ENCODE data around the gene DNASE1L2. TPM values are rescaled to one million over a fixed set of nuclear protein-coding genes. Genes with fewer than 3 reads are reported as not detected.

DNASE1L2 gene
- total RNA-seq, 1 donor = 0.21 TPM

DNA sequence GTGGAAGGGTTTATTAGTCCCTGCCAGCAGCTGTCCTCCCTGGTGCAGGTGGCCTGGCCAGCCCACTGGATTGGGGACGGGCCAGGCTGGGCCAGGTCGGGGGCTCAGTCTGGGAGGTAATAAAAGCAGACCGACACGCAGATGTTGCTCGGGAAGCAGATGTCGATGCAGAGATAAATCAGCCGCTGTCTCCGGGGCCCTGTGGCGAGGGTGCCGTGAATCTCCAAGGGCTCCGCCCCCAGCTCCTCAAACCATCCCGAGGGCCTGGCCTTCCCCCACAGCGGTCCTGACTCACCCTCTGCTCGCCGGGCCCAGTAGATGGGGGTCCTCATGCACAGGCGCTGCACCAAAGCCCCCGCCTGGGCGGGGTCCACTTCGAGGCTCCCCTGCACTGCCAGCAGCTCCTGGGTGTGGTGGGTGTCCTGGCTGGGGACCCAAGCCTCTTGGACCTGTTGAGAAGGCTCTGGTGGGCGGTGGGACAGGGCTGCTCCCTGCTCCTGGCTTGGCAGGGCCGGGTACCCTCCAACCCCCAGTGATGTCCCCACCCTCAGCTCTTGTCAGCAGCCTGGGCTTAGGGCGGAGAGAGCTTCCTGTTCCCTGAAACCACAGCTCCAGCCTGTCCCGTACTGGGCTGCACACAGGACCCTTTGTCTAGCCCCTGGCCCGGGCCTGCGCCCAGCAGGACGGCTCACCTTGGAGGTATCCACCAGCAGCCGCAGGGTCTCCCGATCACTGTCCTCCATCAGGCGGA lies 26.8 kb upstream of the DNASE1L2 start:
- H3K9me3 ChIP-seq (ENCODE audit: low read depth, low read length) = no peaks in the 10 kb centered on the region
- no peaks in the 10 kb centered on the region for H3K27me3 ChIP-seq (ENCODE audit: insufficient read depth, low read length)
- H3K4me1 ChIP-seq (ENCODE audit: insufficient read depth, low read length) = peaks cover 46% of the 10 kb centered on the region
- no peak overlapping the region for H3K4me3 ChIP-seq (ENCODE audit: low read length)

DNA sequence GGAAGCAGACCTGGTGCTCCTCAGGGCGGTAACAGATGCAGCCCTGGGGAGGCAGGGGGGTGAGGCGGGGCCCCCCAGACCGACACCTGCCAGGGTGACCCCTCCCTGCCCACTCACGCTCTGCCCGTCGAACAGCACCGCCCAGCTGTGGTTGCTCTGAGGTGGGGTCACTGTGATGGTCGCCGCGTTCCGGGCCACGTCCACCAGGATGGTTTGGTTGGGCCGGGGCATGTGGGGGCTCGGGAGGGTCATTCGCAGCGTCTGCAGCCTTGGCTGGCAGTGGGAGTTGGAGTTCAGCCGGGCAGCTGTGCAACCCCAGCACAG lies 26.3 kb upstream of the DNASE1L2 start:
- Histone ChIP-seq H3K4me3 (ENCODE audit: low read length) (no peak overlapping the region), H3K4me1 (ENCODE audit: insufficient read depth, low read length) (peaks cover 40% of the 10 kb centered on the region), H3K9me3 (ENCODE audit: low read depth, low read length) (no peaks in the 10 kb centered on the region), H3K27me3 (ENCODE audit: insufficient read depth, low read length) (no peaks in the 10 kb centered on the region)

DNA sequence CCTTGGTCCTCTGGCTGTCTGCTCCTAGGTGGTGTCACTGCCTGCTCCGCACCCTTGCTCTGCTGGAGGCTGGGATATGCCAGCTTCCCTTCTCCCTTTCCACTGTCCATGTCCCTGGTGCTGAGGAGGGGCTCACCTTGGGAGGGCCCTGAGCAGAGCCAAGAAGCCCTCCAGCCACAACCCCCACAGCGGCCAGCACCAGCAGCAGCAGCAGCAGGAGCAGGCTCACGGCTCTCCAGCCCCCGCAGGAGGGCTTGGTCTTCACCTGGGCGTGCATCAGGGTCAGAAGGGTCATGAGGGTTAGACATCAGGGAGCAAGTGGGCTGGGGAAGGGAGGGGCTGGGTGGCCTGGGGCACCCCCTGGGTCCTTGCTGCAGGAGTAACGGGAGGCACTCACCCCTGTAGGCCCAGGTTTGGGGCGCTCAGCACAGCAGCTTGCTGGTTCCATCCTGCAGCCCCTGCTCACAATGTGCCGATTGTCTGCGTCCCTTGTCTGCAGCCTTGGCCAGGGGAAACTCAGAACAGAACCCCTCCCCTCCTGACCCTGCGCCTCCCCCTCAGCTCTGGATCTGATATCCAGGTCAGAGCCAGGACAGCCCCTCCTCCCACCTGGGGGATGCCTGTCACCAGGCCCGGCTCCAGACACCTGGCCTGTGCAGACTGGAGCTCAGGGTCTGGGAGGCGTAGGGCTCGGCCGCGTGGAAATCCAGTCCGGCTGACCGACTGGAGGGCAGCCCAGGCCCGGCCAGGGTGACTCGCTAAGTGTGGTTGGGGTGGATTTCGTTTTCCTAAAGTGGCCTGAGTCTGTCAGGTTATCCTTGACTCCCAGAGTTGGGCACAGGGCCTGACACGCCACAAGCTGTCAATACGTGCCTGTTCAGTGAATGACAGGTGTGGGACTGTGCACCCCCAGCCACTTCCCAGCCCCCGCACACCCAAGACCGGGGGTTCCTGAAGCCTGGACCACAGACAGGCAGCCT lies 25.6 kb upstream of the DNASE1L2 start, which contains the start of gene BRICD5:
TSS of gene BRICD5 (minus strand) at position 478 of the 980 bp plus-strand sequence. CDS start at position 448, 30 bp downstream.
- H3K4me3 ChIP-seq (ENCODE audit: low read length) = no peak within 1 kb of the TSS
- H3K27me3 ChIP-seq (ENCODE audit: insufficient read depth, low read length) = no peaks in the 10 kb centered on the region
- peaks cover 44% of the 10 kb centered on the region for H3K4me1 ChIP-seq (ENCODE audit: insufficient read depth, low read length)
- H3K9me3 ChIP-seq (ENCODE audit: low read depth, low read length) = no peaks in the 10 kb centered on the region

DNA sequence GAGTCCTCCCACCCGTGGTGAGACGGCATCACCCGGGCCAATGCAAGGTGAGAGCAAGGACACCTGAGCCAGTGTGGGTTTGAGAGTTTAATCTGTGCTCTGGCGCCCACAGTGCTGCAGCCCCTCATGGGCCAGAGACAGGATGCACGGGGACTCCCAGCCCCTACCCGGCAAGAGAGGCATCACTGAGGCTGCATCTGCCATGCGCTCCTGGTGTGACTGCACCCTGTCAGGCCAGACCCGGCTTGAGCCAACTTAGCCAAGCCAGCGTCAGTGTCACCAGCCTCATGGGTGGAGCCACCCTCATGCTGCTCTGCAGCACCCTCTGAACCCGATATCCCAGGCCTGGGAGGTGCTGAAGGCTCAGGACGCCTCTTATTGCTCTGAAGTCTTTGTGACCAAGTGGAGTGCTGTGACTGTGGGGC lies 24.3 kb upstream of the DNASE1L2 start:
- Histone ChIP-seq H3K4me1 (ENCODE audit: insufficient read depth, low read length) (peaks cover 32% of the 10 kb centered on the region), H3K27me3 (ENCODE audit: insufficient read depth, low read length) (no peaks in the 10 kb centered on the region), H3K4me3 (ENCODE audit: low read length) (no peak overlapping the region), H3K9me3 (ENCODE audit: low read depth, low read length) (no peaks in the 10 kb centered on the region)

DNA sequence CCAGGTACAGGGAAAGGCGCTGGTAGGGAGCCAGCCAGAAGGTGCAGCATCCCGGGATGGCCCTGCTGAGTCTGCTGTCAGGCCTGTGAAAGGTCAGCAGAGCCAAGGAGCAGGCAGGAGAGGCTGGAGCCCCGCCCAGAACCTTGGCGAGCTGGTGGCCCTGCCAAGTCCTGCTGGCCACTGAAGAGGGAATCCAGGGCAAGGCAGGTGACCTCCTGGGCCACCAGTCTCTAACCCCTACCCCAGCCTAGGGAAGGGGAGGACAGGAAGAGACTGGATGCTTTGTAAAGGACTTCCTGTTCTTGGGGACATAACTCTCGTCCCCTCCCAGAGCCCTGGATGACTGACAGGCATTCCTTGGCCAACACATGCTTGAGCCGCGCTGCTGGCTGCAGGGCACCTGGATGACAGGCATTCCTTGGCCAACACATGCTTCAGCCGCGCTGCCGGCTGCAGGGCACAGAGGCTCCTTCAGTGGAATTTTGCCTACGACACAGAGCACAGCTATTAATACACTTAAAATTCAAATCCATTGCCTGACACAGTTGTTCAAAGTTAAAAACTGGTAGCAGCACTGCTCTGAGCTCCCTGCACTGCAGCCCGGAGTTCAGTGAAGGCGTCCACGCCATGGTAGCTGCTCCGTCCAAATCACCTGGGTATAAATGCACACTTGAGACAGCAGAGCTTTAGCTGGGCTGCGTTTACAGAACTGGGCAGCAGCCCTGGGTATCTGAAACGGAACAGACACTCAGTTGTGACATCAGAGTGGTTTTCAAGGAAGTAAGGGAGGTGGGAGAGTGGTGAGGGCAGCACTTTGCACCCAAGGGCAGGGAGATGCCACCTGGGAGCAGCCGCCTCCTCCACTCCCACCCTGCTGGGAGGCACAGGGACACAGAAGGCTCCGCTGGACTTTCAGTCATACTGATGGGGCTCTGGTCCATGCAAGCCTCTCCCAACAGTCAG lies 23.6 kb upstream of the DNASE1L2 start:
- peaks cover 30% of the 10 kb centered on the region for H3K4me1 ChIP-seq (ENCODE audit: insufficient read depth, low read length)
- H3K9me3 ChIP-seq (ENCODE audit: low read depth, low read length) = no peaks in the 10 kb centered on the region
- no peaks in the 10 kb centered on the region for H3K27me3 ChIP-seq (ENCODE audit: insufficient read depth, low read length)
- H3K4me3 ChIP-seq (ENCODE audit: low read length) = no peak overlapping the region

DNA sequence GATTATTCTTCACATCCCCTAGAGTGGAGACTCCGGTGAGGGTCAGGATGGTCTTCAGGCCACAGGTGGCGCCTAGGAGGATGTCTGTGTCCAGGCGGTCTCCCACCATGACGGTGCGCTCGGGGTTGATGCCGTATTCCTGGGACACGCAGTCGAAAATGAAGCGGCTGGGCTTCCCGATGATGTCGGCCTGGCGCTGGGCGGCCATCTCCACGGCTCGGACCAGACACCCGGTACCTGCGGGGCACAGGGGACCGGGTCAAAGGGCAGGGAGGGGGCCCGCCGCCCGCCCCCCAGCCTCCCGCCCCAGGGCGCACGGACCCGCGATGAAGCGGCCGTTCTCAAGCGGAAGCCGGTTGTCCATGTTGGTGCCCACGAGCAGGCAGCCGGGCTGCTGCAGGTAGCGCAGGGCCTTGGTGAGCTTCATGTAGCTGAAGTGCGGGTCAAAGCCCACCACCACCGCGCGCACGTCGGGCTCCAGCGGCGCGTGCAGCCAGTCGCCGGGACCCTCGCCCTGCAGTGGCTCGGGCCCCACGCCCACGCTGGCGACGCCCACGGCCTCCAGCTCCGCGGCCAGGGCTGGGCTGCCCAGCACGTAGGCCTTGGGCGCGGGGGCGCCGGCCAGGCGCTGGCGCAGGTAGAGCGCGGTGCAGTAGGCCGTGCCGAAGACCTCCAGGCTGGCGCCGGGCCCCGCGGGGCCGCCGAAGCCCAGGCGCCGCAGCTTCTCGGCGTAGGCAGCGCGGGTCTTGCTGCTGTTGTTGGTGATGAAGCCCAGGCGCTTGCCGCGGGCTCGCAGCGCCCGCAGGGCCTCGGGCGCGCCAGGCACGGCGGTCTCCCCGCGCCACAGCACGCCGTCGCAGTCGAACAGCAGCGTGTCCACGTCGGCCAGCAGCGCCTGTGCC lies 22.2 kb upstream of the DNASE1L2 start:
- Histone ChIP-seq H3K4me1 (ENCODE audit: insufficient read depth, low read length) (peaks cover 30% of the 10 kb centered on the region), H3K4me3 (ENCODE audit: low read length) (peak overlapping the region; percentile 67), H3K9me3 (ENCODE audit: low read depth, low read length) (no peaks in the 10 kb centered on the region), H3K27me3 (ENCODE audit: insufficient read depth, low read length) (no peaks in the 10 kb centered on the region)

DNA sequence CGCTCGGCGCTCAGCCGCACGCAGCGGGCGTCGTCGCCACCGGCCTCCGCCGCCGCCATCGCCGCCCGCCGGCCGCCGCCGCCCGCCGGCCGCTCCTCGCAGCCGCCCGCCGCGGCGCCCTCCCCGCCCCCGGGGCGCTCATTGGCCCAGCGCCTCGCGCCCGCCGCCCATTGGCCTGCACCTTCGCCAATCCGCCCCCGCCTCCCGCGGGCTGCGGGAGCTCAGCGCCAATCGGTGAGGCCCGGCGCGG lies 21.6 kb upstream of the DNASE1L2 start, which contains the start of gene PGP:
TSS of gene PGP (minus strand) at position 122 of the 250 bp plus-strand sequence. CDS start at position 59, 63 bp downstream.
- Histone ChIP-seq H3K4me1 (ENCODE audit: insufficient read depth, low read length) (peaks cover 30% of the 10 kb centered on the region), H3K27me3 (ENCODE audit: insufficient read depth, low read length) (no peaks in the 10 kb centered on the region), H3K9me3 (ENCODE audit: low read depth, low read length) (no peaks in the 10 kb centered on the region), H3K4me3 (ENCODE audit: low read length) (peak within 1 kb of the TSS; percentile 69)

DNA sequence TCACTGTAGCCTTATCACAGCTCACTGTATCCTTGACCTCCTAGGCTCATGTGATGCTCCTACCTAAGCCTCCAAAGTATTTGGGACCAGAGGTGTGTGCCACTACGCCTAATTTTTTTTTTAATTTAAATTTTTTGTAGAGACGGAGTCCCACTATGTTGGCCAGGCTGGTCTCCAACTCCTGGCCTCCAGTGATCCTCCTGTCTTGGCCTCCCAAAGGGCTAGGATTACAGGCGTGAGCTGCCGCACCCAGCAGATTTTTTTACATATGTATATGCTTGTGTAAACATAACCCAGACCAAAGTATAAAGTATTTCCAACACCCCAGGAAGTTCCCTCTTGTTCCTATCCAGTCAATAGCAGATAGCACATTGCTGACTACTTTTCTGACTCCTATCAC lies 19.9 kb upstream of the DNASE1L2 start:
- Histone ChIP-seq H3K4me3 (ENCODE audit: low read length) (no peak overlapping the region), H3K4me1 (ENCODE audit: insufficient read depth, low read length) (peaks cover 30% of the 10 kb centered on the region), H3K9me3 (ENCODE audit: low read depth, low read length) (no peaks in the 10 kb centered on the region), H3K27me3 (ENCODE audit: insufficient read depth, low read length) (no peaks in the 10 kb centered on the region)

DNA sequence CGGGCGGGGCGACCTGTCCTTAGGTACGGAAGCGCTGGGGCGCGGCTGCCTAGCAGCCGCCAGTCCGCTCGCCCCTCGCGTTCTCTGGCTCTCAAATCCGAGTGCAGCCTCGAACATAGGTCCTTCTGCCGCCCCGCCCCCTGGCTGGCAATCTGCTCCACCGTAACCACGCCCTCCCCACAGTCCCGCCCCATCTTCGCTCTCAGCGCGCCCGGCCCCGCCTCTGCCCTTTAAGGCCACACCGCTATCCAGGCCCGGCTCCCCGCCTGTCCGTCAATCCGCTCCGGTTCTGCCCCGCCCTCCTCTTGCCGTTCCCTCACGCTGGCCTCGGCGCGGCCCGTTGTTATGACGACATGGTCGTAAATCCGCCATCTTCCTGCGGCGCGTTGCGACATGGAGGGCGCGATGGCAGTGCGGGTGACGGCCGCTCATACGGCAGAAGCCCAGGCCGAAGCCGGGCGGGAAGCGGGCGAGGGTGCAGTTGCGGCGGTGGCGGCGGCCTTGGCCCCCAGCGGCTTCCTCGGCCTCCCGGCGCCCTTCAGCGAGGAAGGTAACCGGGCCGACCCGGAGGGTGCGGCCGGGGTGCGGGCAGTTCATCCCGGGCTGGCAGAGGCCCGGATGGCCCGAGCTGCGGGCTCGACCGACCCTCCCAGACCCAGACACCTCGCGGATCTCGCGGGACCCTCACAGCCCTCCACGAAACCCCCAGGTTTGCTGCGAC lies 12.9 kb upstream of the DNASE1L2 start, which contains the start of gene E4F1:
TSS of gene E4F1 (plus strand) at position 371 of the 721 bp plus-strand sequence. CDS start at position 394, 23 bp downstream.
- Histone ChIP-seq H3K9me3 (ENCODE audit: low read depth, low read length) (no peaks in the 10 kb centered on the region), H3K4me1 (ENCODE audit: insufficient read depth, low read length) (peaks cover 25% of the 10 kb centered on the region), H3K4me3 (ENCODE audit: low read length) (peak within 1 kb of the TSS; percentile 88), H3K27me3 (ENCODE audit: insufficient read depth, low read length) (no peaks in the 10 kb centered on the region)

DNA sequence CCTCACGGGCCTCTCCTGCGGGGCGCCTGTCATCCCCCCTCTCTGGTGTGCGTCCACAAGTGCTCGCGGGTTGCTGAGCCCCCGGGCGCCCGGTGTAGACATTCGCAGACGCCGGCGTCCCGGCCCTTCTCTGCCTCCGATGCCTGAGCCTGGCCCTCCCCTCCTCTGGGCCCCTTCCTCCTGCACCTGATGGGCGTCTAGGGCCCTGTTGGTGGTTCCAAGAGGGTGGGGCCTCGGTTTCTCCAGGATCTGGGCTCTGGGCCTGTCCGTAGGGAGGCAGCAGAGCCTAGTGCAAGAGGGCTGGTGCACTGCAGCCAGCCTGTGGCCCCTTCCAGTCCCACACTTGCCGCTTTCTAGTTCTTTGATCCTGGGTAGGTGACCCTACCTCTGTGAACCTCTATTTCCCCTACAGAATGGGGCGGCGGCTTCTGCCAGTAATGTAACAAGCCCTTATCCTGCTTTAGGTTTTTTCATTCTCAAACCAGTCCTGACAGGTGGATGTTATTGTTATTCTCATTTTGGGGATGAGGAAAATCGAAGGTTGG lies 12.2 kb upstream of the DNASE1L2 start:
- H3K4me3 ChIP-seq (ENCODE audit: low read length) = peak overlapping the region; percentile 88

DNA sequence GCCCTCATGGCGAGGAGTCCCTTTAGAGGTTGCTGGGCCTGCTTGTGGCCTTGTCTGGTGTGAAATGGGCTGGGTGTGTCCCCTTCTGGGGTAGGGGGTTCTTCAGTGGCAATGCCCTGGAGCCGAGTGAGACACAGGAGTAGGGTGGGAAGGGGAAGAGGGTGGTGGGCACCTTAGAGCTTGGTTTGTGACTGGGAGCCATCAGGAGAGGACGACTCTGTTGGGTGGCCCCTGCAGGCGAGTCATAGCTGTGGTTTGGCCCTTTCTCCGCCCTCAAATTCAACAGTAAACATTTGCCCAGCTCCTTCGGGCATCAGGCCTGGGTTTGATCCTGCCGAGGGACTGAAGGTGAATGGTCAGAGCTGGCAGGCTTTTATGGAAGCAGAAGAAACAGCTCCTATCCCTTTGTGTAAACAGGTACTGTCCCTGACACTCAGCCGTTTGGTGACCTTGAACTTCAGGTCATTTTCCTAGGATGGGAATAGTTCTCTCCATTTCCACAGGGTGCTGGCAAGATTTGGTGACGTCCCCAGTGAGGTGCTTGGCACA lies 9.9 kb upstream of the DNASE1L2 start:
- Histone ChIP-seq H3K4me3 (ENCODE audit: low read length) (no peak overlapping the region), H3K27me3 (ENCODE audit: insufficient read depth, low read length) (no peaks in the 10 kb centered on the region), H3K9me3 (ENCODE audit: low read depth, low read length) (no peaks in the 10 kb centered on the region), H3K4me1 (ENCODE audit: insufficient read depth, low read length) (peaks cover 25% of the 10 kb centered on the region)

More for the DNA sequence above, 12.2 kb upstream of the DNASE1L2 start:
- no peaks in the 10 kb centered on the region for H3K9me3 ChIP-seq (ENCODE audit: low read depth, low read length)
- H3K4me1 ChIP-seq (ENCODE audit: insufficient read depth, low read length) = peaks cover 25% of the 10 kb centered on the region
- no peaks in the 10 kb centered on the region for H3K27me3 ChIP-seq (ENCODE audit: insufficient read depth, low read length)

DNA sequence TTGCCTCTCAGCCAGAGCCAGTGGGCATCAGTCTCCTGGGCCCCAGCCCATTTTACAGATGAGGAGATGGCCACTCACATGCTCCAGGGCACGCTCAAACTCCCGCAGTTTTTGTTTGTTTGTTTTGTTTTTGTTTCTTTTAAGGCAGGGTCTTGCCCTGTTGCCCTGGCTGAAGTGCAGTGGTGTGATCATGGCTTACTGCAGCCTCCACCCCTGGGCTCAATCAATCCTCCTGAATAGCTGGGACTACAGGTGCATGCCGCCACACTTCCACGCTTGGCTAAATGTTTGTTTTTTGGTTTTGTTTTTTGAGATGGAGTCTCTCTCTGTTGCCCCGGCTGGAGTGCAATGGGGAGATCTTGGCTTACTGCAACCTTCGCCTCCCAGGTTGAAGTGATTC lies 9.3 kb upstream of the DNASE1L2 start:
- H3K4me1 ChIP-seq (ENCODE audit: insufficient read depth, low read length) = peaks cover 25% of the 10 kb centered on the region

More for the DNA sequence above, 9.3 kb upstream of the DNASE1L2 start:
- no peaks in the 10 kb centered on the region for H3K9me3 ChIP-seq (ENCODE audit: low read depth, low read length)
- no peaks in the 10 kb centered on the region for H3K27me3 ChIP-seq (ENCODE audit: insufficient read depth, low read length)
- no peak overlapping the region for H3K4me3 ChIP-seq (ENCODE audit: low read length)
